Keratinocyte (primary cell): ENCODE measurements around the gene RRAS2. TPM values are rescaled to one million over a fixed set of nuclear protein-coding genes. Genes with fewer than 3 reads are reported as not detected.

Experiments
- DNase-seq: peaks from one replicate; pipeline ENCODE4 v3.0.0-alpha.2; 2011; ENCODE audit warnings: low read depth, missing footprints, low spot score
- FAIRE-seq: peaks from 2 replicates; lab custom pipeline; 2011; peaks lifted over from hg19 to GRCh38; lab: Jason Lieb, UNC
- H2AFZ ChIP-seq: 2 replicates; pipeline ENCODE4 v1.6.0; 2012; ENCODE audit warnings: low read length, control low read depth, inconsistent platforms; ENCODE audit not compliant: control insufficient read depth
- H3K27ac ChIP-seq: 2 replicates; pipeline ENCODE4 v1.5.1; 2011; ENCODE audit warnings: low read length; ENCODE audit not compliant: control insufficient read depth, insufficient read depth
- H3K27me3 ChIP-seq: 3 replicates; pipeline ENCODE4 v1.6.0; 2011; ENCODE audit warnings: low read length; ENCODE audit not compliant: control insufficient read depth, insufficient read depth; ENCODE audit errors: extremely low read depth
- H3K36me3 ChIP-seq, 2 experiments: 2 replicates in 1 of 2; 3 replicates in 1 of 2; pipeline ENCODE4 v1.5.1; 2011; ENCODE audit warnings: low read length in 2 of 2, mild to moderate bottlenecking in 1 of 2; ENCODE audit not compliant: control insufficient read depth in 2 of 2, insufficient read depth in 2 of 2; ENCODE audit errors: extremely low read depth in 1 of 2
- H3K4me1 ChIP-seq: 3 replicates; pipeline ENCODE4 v1.5.1; 2011; ENCODE audit warnings: low read length; ENCODE audit not compliant: control insufficient read depth, insufficient read depth; ENCODE audit errors: extremely low read depth
- H3K4me2 ChIP-seq: 3 replicates; pipeline ENCODE4 v1.6.0; 2011; ENCODE audit warnings: low read depth, low read length; ENCODE audit not compliant: control insufficient read depth, insufficient read depth; ENCODE audit errors: extremely low read depth
- H3K4me3 ChIP-seq, 3 experiments: fragments of 200-600 bp in 1 of 3; sonication (generic) in 1 of 3; 2 replicates in 2 of 3; 3 replicates in 1 of 3; pipeline ENCODE4 v1.5.1; 2011 to 2016; ENCODE audit warnings: low read length in 3 of 3, mild to moderate bottlenecking in 3 of 3, control low read depth in 2 of 3, inconsistent platforms in 1 of 3, low read depth in 1 of 3, mixed read lengths in 1 of 3, mixed run types in 1 of 3, moderate library complexity in 1 of 3; ENCODE audit not compliant: control insufficient read depth in 2 of 3, insufficient read depth in 2 of 3; ENCODE audit errors: extremely low read depth in 1 of 3
- H3K79me2 ChIP-seq: 2 replicates; pipeline ENCODE4 v1.6.0; 2012; ENCODE audit warnings: low read length; ENCODE audit not compliant: control insufficient read depth, insufficient read depth
- H3K9ac ChIP-seq: 3 replicates; pipeline ENCODE4 v1.6.0; 2011; ENCODE audit warnings: low read length; ENCODE audit not compliant: control insufficient read depth, insufficient read depth; ENCODE audit errors: extremely low read depth
- H3K9me1 ChIP-seq: 3 replicates; pipeline ENCODE4 v1.6.0; 2011; ENCODE audit warnings: low read length; ENCODE audit not compliant: control insufficient read depth, insufficient read depth; ENCODE audit errors: extremely low read depth
- H3K9me3 ChIP-seq: 2 replicates; pipeline ENCODE4 v1.5.1; 2012; ENCODE audit warnings: low read depth, low read length; ENCODE audit not compliant: control insufficient read depth
- H4K20me1 ChIP-seq: 3 replicates; pipeline ENCODE4 v1.6.0; 2011; ENCODE audit warnings: low read length; ENCODE audit not compliant: control insufficient read depth, insufficient read depth; ENCODE audit errors: extremely low read depth
- EZH2 ChIP-seq: IDR thresholded peaks from one replicate; pipeline ENCODE4 v1.6.1; 2012; ENCODE audit warnings: inconsistent platforms, mild to moderate bottlenecking, low read length, moderate library complexity
- dilution Hi-C: fragments of 300-500 bp; cut with MboI; formaldehyde crosslinking; loops from one replicate; pipeline ENCODE4 v1.7.0; 2020; ENCODE audit warnings: low sequenced_read_pairs; ENCODE audit not compliant: extremely low pct_ligation_motif_present
- polyA plus RNA-seq, 5 experiments: library from polyadenylated mRNA; depleted of rRNA in 3 of 5; stranded (reverse) in 3 of 5; stranded (forward) in 1 of 5; unstranded in 1 of 5; fragments of >200 nt; gene quantifications; 1 replicate in 1 of 5; 2 replicates in 3 of 5; 3 replicates in 1 of 5; pipeline versions ENCODE4 v1.2.1 to v1.2.3, GENCODE V29; 2011 to 2012; ENCODE audit warnings: missing spikeins in 2 of 5, low read depth in 1 of 5, low replicate concordance in 1 of 5
- TF ChIP-seq, protein P1 (sequence below), 3 experiments: IDR thresholded peaks in 1 of 3; conservative IDR thresholded peaks in 1 of 3; optimal IDR thresholded peaks in 1 of 3; 2 replicates in 2 of 3; 3 replicates in 1 of 3; pipeline versions ENCODE3 to v1.5.1; 2011; ENCODE audit warnings: low read length in 3 of 3, mild to moderate bottlenecking in 3 of 3, moderate library complexity in 2 of 3, control low read depth in 1 of 3, inconsistent platforms in 1 of 3; ENCODE audit not compliant: insufficient read depth in 2 of 3; ENCODE audit errors: extremely low read depth in 1 of 3

Gene RRAS2
- polyA plus RNA-seq, 1 donor (not counting 4 experiments of a cell fraction or from before 2014, with no cell fraction given): 99.3 TPM

DNA sequence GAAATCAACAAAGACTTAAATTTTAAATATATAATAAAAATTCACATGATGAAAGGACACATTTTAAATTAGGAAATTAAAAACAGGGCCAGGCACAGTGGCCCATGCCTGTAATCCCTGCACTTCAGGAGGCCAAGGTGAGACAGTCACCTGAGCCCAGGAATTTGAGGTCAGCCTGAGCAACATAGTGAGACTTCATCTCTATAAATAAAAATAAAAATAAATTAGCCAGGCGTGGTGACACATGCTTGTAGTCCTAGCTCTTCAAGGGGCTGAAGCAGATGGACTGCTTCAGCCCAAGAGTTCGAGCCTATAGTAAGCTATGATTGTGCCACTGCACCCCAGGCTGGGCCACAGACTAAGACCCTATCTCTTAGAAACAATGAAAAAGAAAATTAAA is 29.3 kb downstream of the RRAS2 start:
- Histone ChIP-seq H3K79me2 (peaks cover 95% of the 10 kb centered on the region), H2AFZ (no peak overlapping the region), H3K4me2 (no peak overlapping the region)

DNA sequence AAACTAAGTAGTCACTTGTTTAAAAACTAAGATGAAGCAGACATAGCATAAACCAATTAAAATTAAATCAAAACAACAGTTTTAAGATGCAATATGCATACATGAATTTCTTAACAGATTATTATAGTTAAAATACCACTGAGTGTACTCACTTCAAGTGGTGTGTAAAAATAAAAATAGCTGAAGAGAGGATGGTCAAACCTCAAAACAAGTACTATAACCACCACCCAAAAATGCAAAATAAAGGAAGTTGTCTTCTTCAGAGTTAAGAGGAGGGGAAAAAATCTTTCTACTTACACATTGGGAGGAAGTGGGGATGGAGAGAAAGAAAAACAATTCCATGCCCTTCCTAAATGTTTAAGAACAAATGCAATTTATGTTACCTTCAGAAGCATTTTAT is 31.9 kb downstream of the RRAS2 start:
- Histone ChIP-seq H3K4me1 (no peaks in the 10 kb centered on the region), H3K4me3 (no peak overlapping the region), H3K9me1 (no peaks in the 10 kb centered on the region), H4K20me1 (peaks cover 3% of the 10 kb centered on the region), H3K36me3 (no peaks in the 10 kb centered on the region), H2AFZ (no peak overlapping the region), H3K27ac (no peak overlapping the region), H3K9ac (no peak overlapping the region), H3K27me3 (no peaks in the 10 kb centered on the region), H3K79me2 (peaks cover 95% of the 10 kb centered on the region), H3K9me3 (no peaks in the 10 kb centered on the region), H3K4me2 (no peak overlapping the region)
- no peak for TF ChIP-seq EZH2
- TF ChIP-seq, protein P1, sequence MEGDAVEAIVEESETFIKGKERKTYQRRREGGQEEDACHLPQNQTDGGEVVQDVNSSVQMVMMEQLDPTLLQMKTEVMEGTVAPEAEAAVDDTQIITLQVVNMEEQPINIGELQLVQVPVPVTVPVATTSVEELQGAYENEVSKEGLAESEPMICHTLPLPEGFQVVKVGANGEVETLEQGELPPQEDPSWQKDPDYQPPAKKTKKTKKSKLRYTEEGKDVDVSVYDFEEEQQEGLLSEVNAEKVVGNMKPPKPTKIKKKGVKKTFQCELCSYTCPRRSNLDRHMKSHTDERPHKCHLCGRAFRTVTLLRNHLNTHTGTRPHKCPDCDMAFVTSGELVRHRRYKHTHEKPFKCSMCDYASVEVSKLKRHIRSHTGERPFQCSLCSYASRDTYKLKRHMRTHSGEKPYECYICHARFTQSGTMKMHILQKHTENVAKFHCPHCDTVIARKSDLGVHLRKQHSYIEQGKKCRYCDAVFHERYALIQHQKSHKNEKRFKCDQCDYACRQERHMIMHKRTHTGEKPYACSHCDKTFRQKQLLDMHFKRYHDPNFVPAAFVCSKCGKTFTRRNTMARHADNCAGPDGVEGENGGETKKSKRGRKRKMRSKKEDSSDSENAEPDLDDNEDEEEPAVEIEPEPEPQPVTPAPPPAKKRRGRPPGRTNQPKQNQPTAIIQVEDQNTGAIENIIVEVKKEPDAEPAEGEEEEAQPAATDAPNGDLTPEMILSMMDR (optimal IDR thresholded peaks at IDR 0.05 in 1 of 3, IDR thresholded peaks at IDR 0.05 in 1 of 3, conservative IDR thresholded peaks at IDR 0.05 in 1 of 3; ENCODE audit: extremely low read depth in 1 of 3, insufficient read depth in 2 of 3, low read length in 3 of 3): no peak
- DNase-seq (no peak), FAIRE-seq (no peak)
- dilution Hi-C loops: no loop called here

More for the DNA sequence above, 29.3 kb downstream of the RRAS2 start:
- H3K9ac ChIP-seq: no peak overlapping the region
- no peaks in the 10 kb centered on the region for H3K9me3 ChIP-seq
- no peaks in the 10 kb centered on the region for H3K36me3 ChIP-seq
- no peak for TF ChIP-seq EZH2
- TF ChIP-seq, protein P1 (optimal IDR thresholded peaks at IDR 0.05 in 1 of 3, IDR thresholded peaks at IDR 0.05 in 1 of 3, conservative IDR thresholded peaks at IDR 0.05 in 1 of 3; ENCODE audit: extremely low read depth in 1 of 3, insufficient read depth in 2 of 3, low read length in 3 of 3): no peak
- no peaks in the 10 kb centered on the region for H3K4me1 ChIP-seq
- H3K9me1 ChIP-seq: no peaks in the 10 kb centered on the region
- no peaks in the 10 kb centered on the region for H4K20me1 ChIP-seq
- dilution Hi-C loops: no loop called here
- no peak overlapping the region for H3K27ac ChIP-seq
- FAIRE-seq (no peak), DNase-seq (no peak)
- no peaks in the 10 kb centered on the region for H3K27me3 ChIP-seq
- no peak overlapping the region for H3K4me3 ChIP-seq
